Activated CD8-positive, alpha-beta T cell treated with anti-CD3 and anti-CD28 coated beads for 36 hours (primary cell): ENCODE measurements around the gene ZNF558. TPM values are rescaled to one million over a fixed set of nuclear protein-coding genes. Genes with fewer than 3 reads are reported as not detected.

Experiments
- ATAC-seq: fragments of 200-7000 bp; cut with Tn5 transposase; one replicate; pipeline ENCODE4 v1.10.0; 2021; ENCODE audit warnings: mild to moderate bottlenecking, moderate library complexity
- CTCF ChIA-PET: fragments of 350-600 bp; sonication (Branson Sonifier 250); formaldehyde crosslinking; loops from one replicate; lab custom pipeline; 2021; ENCODE audit warnings: antibody characterized with exemption; lab: Charles Lee
- POLR2A ChIA-PET: fragments of 350-600 bp; sonication (Branson Sonifier 250); formaldehyde crosslinking; loops from one replicate; lab custom pipeline; 2021; ENCODE audit warnings: antibody characterized with exemption; lab: Charles Lee
- DNase-seq: peaks from one replicate; pipeline ENCODE4 v3.0.0-alpha.2; 2020
- H3K27ac Mint-ChIP-seq: one replicate; pipeline ENCODE4 v1.8.0; 2021; ENCODE audit warnings: mild to moderate bottlenecking, mixed read lengths
- H3K27me3 Mint-ChIP-seq: one replicate; pipeline ENCODE4 v1.8.0; 2021; ENCODE audit warnings: mixed read lengths
- H3K36me3 Mint-ChIP-seq: one replicate; pipeline ENCODE4 v1.8.0; 2021; ENCODE audit warnings: low read depth, mixed read lengths
- H3K4me1 Mint-ChIP-seq: one replicate; pipeline ENCODE4 v1.8.0; 2021; ENCODE audit warnings: low read depth, mixed read lengths
- H3K4me3 Mint-ChIP-seq: one replicate; pipeline ENCODE4 v1.8.0; 2021; ENCODE audit warnings: mild to moderate bottlenecking, moderate library complexity, mixed read lengths
- H3K9me3 Mint-ChIP-seq: one replicate; pipeline ENCODE4 v1.8.0; 2021; ENCODE audit warnings: mixed read lengths
- intact Hi-C: fragments of 100-400 bp; cut with micrococcal nuclease; formaldehyde crosslinking; loops from one replicate; pipeline ENCODE4 v1.10.0; 2022
- total RNA-seq, 2 experiments: library from RNA; stranded (reverse); gene quantifications; one replicate each; pipeline ENCODE4 v1.2.3, GENCODE V29; 2021
- TF ChIP-seq, protein P1 (sequence below): fragments of 200-600 bp; IDR thresholded peaks from one replicate; pipeline ENCODE4 v1.8.0; 2022; ENCODE audit warnings: antibody characterized with exemption, mild to moderate bottlenecking

ZNF558 gene
- total RNA-seq, 2 experiments from 2014 or later: 31.3 to 35.3 TPM

DNA sequence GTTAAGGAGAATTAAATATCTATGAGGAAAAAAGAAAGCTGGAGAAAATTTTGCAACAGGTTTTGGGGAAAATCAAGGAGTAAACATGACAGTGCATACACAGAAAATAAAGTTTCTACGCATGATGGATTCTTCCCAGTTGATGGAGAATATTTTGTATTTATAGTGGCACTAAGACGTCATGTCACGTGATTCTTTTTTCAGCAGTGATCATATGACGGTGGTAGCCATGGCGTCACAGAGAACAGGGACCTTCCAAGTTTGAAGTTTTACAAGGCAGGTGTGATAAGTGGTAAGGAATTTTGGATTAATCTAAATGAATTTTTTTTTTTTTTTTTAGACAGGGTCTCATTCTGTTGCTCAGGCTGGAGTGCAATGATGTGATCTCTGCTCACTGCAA lies 8.6 kb upstream of the ZNF558 start:
- H3K27me3 Mint-ChIP-seq: peaks cover 4% of the 10 kb centered on the region
- POLR2A ChIA-PET: no interaction called here
- no peaks in the 10 kb centered on the region for H3K9me3 Mint-ChIP-seq
- DNase-seq (no peak), ATAC-seq (no peak)
- H3K36me3 Mint-ChIP-seq: no peaks in the 10 kb centered on the region
- no peaks in the 10 kb centered on the region for H3K4me1 Mint-ChIP-seq
- intact Hi-C loops: no loop called here
- TF ChIP-seq, protein P1, sequence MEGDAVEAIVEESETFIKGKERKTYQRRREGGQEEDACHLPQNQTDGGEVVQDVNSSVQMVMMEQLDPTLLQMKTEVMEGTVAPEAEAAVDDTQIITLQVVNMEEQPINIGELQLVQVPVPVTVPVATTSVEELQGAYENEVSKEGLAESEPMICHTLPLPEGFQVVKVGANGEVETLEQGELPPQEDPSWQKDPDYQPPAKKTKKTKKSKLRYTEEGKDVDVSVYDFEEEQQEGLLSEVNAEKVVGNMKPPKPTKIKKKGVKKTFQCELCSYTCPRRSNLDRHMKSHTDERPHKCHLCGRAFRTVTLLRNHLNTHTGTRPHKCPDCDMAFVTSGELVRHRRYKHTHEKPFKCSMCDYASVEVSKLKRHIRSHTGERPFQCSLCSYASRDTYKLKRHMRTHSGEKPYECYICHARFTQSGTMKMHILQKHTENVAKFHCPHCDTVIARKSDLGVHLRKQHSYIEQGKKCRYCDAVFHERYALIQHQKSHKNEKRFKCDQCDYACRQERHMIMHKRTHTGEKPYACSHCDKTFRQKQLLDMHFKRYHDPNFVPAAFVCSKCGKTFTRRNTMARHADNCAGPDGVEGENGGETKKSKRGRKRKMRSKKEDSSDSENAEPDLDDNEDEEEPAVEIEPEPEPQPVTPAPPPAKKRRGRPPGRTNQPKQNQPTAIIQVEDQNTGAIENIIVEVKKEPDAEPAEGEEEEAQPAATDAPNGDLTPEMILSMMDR: no peak
- CTCF ChIA-PET: no interaction called here
- no peak overlapping the region for H3K27ac Mint-ChIP-seq
- H3K4me3 Mint-ChIP-seq: no peak overlapping the region

DNA sequence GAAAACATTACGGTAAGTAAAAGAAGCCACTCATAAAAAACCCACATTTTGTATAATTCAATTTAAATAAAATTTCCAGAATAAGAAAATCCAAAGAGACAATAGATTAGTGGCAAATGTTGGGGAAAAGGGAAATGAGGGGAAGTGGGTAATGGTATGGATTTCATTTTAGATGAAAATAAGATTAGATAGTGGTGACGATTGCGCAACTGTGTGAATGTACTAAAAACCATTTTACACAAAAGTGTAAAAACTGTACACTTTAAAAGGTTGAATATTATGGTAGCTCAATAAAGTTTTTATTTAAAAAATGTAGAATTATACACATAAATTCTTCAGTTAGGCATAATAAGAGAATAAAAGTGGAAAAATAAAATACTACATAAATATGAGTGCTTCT lies 3.8 kb upstream of the ZNF558 start:
- Mint-ChIP-seq H3K27ac (no peak overlapping the region), H3K4me3 (no peak overlapping the region), H3K27me3 (peaks cover 4% of the 10 kb centered on the region), H3K4me1 (peaks cover 10% of the 10 kb centered on the region), H3K9me3 (no peaks in the 10 kb centered on the region), H3K36me3 (peaks cover 3% of the 10 kb centered on the region)
- no peak for DNase-seq
- no peak for ATAC-seq
- ChIA-PET CTCF (no interaction called here), POLR2A (no interaction called here)
- intact Hi-C loops: no loop called here
- TF ChIP-seq, protein P1: no peak

DNA sequence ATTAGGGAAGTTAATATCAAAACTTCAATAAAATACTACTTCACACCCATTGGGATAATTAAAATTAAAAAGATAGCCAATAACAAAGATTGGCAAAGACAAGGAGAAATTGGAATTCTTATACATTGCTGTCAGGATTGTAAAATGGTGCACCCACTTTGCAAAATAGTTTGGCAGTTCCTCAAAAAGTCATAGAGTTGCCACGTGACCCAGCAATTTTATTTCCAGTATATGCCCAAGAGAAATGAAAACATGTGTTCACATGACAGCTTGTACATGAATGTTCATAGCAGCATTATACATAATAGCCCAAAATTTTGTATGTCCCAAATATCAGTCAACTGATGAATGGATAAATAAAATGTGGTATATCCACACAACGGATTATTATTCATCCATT lies 3.3 kb upstream of the ZNF558 start:
- intact Hi-C loops: no loop called here
- POLR2A ChIA-PET: no interaction called here

DNA sequence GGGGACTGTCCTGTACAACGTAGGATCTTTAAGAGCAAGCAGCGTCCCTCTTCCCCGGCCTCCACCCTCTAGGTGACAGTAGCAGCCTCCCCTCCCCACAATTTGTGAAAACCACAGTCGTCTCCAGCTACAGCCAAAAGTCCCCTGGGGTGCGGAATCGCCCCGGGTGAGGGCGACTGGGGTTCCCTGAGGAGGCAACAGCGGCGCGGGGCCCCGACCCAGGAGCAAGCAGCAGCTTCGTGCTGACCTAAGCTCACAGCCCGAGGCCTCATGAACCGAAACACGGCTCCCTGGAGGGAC lies 322 bp downstream of the ZNF558 start:
- ATAC-seq (peak; percentile 0), DNase-seq (no peak)
- Mint-ChIP-seq H3K9me3 (no peaks in the 10 kb centered on the region), H3K27ac (peak overlapping the region; percentile 90), H3K36me3 (peaks cover 20% of the 10 kb centered on the region), H3K4me3 (peak overlapping the region; percentile 82), H3K4me1 (peaks cover 21% of the 10 kb centered on the region), H3K27me3 (no peaks in the 10 kb centered on the region)
- TF ChIP-seq, protein P1: no peak
- intact Hi-C loops: no loop called here
- CTCF ChIA-PET: no interaction called here
- POLR2A ChIA-PET: interaction anchor here (0.6 kb wide), 3 partner anchors 309 to 615 kb away, joined by 3 read pairs; partner anchors contain the start of genes ZNF266 and ZNF317

More for the DNA sequence above, 3.3 kb upstream of the ZNF558 start:
- Mint-ChIP-seq H3K9me3 (no peaks in the 10 kb centered on the region), H3K4me3 (no peak overlapping the region), H3K4me1 (peaks cover 13% of the 10 kb centered on the region), H3K27ac (no peak overlapping the region), H3K36me3 (peaks cover 3% of the 10 kb centered on the region), H3K27me3 (peaks cover 4% of the 10 kb centered on the region)
- TF ChIP-seq, protein P1: no peak
- CTCF ChIA-PET: no interaction called here
- DNase-seq (no peak), ATAC-seq (no peak)

DNA sequence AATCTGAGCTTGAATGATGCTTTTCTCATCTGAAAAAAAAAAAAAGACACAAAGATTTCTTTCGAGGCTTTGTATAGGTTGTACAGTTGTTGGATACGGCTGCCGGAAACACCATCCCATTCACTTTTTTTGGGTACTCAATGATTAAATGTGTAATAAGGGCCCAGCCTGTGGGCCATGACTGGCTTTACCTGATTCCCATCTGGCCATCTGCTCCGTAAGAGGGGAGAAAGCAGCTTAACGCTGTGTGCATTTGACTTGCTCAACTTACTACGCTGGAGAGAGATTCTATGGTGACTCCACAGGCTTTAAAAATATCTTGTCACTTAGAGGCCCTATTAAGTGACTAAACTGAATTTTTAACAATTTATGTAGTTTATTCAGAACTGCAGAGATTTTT lies 731 bp downstream of the ZNF558 start:
- no peaks in the 10 kb centered on the region for H3K27me3 Mint-ChIP-seq
- H3K36me3 Mint-ChIP-seq: peaks cover 20% of the 10 kb centered on the region
- H3K4me1 Mint-ChIP-seq: peaks cover 21% of the 10 kb centered on the region
- ATAC-seq (no peak), DNase-seq (no peak)
- TF ChIP-seq, protein P1: no peak
- H3K4me3 Mint-ChIP-seq: peak overlapping the region; percentile 82
- H3K27ac Mint-ChIP-seq: peak overlapping the region; percentile 90
- ChIA-PET CTCF (no interaction called here), POLR2A (interaction anchor here (0.6 kb wide), 1 partner anchor 616 kb away, joined by 3 read pairs; no protein-coding TSS in a partner anchor)
- no peaks in the 10 kb centered on the region for H3K9me3 Mint-ChIP-seq
- intact Hi-C loops: no loop called here
